ENCODE results near the gene KRT72.

Gene KRT72

DNA sequence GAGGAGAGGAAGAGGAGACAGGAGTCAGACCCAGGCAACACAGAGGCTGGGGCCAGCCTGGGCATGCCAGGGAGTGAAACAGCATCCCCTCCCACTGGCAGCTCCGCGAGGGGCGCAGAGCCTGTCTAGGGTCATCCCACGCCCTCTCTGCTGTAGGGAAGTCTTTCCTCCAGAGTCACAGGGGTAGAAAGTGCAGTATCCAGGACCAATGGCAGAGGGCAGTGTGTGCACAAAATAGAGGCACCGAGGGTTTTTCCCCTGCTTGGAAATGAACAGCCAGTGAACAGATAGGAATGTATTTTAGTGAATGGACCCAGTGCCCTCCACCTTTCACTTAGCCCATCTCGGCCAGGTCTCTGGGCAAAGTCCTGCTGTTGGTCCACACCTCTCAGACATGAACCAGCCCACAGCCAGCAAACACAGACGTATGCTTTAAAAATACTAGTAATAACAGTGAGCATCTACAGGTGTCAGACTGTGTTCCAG is 18.2 kb downstream of the KRT72 start (continued):
- TF ChIP-seq, protein P1, sequence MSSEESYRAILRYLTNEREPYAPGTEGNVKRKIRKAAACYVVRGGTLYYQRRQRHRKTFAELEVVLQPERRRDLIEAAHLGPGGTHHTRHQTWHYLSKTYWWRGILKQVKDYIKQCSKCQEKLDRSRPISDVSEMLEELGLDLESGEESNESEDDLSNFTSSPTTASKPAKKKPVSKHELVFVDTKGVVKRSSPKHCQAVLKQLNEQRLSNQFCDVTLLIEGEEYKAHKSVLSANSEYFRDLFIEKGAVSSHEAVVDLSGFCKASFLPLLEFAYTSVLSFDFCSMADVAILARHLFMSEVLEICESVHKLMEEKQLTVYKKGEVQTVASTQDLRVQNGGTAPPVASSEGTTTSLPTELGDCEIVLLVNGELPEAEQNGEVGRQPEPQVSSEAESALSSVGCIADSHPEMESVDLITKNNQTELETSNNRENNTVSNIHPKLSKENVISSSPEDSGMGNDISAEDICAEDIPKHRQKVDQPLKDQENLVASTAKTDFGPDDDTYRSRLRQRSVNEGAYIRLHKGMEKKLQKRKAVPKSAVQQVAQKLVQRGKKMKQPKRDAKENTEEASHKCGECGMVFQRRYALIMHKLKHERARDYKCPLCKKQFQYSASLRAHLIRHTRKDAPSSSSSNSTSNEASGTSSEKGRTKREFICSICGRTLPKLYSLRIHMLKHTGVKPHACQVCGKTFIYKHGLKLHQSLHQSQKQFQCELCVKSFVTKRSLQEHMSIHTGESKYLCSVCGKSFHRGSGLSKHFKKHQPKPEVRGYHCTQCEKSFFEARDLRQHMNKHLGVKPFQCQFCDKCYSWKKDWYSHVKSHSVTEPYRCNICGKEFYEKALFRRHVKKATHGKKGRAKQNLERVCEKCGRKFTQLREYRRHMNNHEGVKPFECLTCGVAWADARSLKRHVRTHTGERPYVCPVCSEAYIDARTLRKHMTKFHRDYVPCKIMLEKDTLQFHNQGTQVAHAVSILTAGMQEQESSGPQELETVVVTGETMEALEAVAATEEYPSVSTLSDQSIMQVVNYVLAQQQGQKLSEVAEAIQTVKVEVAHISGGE (tag by site-specific recombination; conservative IDR thresholded peaks at IDR 0.05; ENCODE audit: low read depth), result no peak
- TF ChIP-seq IKZF3 (tag by site-specific recombination; IDR thresholded peaks at IDR 0.05), result no peak
- TF ChIP-seq, protein P2, sequence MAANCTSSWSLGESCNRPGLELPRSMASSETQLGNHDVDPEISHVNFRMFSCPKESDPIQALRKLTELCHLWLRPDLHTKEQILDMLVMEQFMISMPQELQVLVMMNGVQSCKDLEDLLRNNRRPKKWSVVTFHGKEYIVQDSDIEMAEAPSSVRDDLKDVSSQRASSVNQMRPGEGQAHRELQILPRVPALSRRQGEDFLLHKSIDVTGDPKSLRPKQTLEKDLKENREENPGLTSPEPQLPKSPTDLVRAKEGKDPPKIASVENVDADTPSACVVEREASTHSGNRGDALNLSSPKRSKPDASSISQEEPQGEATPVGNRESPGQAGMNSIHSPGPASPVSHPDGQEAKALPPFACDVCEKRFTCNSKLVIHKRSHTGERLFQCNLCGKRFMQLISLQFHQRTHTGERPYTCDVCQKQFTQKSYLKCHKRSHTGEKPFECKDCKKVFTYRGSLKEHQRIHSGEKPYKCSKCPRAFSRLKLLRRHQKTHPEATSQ (tag by site-specific recombination; IDR thresholded peaks at IDR 0.05), result no peak
- TF ChIP-seq, protein P3, sequence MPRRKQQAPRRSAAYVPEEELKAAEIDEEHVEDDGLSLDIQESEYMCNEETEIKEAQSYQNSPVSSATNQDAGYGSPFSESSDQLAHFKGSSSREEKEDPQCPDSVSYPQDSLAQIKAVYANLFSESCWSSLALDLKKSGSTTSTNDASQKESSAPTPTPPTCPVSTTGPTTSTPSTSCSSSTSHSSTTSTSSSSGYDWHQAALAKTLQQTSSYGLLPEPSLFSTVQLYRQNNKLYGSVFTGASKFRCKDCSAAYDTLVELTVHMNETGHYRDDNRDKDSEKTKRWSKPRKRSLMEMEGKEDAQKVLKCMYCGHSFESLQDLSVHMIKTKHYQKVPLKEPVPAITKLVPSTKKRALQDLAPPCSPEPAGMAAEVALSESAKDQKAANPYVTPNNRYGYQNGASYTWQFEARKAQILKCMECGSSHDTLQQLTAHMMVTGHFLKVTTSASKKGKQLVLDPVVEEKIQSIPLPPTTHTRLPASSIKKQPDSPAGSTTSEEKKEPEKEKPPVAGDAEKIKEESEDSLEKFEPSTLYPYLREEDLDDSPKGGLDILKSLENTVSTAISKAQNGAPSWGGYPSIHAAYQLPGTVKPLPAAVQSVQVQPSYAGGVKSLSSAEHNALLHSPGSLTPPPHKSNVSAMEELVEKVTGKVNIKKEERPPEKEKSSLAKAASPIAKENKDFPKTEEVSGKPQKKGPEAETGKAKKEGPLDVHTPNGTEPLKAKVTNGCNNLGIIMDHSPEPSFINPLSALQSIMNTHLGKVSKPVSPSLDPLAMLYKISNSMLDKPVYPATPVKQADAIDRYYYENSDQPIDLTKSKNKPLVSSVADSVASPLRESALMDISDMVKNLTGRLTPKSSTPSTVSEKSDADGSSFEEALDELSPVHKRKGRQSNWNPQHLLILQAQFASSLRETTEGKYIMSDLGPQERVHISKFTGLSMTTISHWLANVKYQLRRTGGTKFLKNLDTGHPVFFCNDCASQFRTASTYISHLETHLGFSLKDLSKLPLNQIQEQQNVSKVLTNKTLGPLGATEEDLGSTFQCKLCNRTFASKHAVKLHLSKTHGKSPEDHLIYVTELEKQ (tag by site-specific recombination; IDR thresholded peaks at IDR 0.05; ENCODE audit: borderline replicate concordance), result no peak
- peak; percentile 36; the same call in 1 of the 2 replicates for TF ChIP-seq ZBTB17 (tag by site-specific recombination; IDR thresholded peaks at IDR 0.05)
- no peak for TF ChIP-seq ZNF629 (tag by site-specific recombination; IDR thresholded peaks at IDR 0.05)
- no peak for TF ChIP-seq GLI2 (tag by site-specific recombination; IDR thresholded peaks at IDR 0.05; ENCODE audit: borderline replicate concordance, low read depth)
- no peak for TF ChIP-seq ZNF596 (tag by site-specific recombination; IDR thresholded peaks at IDR 0.05)
- TF ChIP-seq ZNF510 (tag by site-specific recombination; IDR thresholded peaks at IDR 0.05; ENCODE audit: insufficient replicate concordance), result no peak
- TF ChIP-seq ZNF394 (tag by site-specific recombination; IDR thresholded peaks at IDR 0.05; ENCODE audit: borderline replicate concordance), result no peak
- TF ChIP-seq, protein P4, sequence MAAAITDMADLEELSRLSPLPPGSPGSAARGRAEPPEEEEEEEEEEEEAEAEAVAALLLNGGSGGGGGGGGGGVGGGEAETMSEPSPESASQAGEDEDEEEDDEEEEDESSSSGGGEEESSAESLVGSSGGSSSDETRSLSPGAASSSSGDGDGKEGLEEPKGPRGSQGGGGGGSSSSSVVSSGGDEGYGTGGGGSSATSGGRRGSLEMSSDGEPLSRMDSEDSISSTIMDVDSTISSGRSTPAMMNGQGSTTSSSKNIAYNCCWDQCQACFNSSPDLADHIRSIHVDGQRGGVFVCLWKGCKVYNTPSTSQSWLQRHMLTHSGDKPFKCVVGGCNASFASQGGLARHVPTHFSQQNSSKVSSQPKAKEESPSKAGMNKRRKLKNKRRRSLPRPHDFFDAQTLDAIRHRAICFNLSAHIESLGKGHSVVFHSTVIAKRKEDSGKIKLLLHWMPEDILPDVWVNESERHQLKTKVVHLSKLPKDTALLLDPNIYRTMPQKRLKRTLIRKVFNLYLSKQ (tag by site-specific recombination; IDR thresholded peaks at IDR 0.05; ENCODE audit: borderline replicate concordance), result no peak
- no peak for TF ChIP-seq SALL2 (tag by site-specific recombination; IDR thresholded peaks at IDR 0.05; ENCODE audit: borderline replicate concordance)
- no peak for TF ChIP-seq BCL11B (tag by site-specific recombination; IDR thresholded peaks at IDR 0.05; ENCODE audit: low read depth)
- TF ChIP-seq, protein P5, sequence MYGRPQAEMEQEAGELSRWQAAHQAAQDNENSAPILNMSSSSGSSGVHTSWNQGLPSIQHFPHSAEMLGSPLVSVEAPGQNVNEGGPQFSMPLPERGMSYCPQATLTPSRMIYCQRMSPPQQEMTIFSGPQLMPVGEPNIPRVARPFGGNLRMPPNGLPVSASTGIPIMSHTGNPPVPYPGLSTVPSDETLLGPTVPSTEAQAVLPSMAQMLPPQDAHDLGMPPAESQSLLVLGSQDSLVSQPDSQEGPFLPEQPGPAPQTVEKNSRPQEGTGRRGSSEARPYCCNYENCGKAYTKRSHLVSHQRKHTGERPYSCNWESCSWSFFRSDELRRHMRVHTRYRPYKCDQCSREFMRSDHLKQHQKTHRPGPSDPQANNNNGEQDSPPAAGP (tag by site-specific recombination; IDR thresholded peaks at IDR 0.05), result no peak
- no peak for TF ChIP-seq ZNF791 (tag by site-specific recombination; IDR thresholded peaks at IDR 0.05)
- TF ChIP-seq ZFP37 (tag by site-specific recombination; IDR thresholded peaks at IDR 0.05), result no peak
- TF ChIP-seq KLF1 (tag by site-specific recombination; IDR thresholded peaks at IDR 0.05), result no peak
- no peak for TF ChIP-seq TRIM28 (IDR thresholded peaks at IDR 0.05; ENCODE audit: borderline replicate concordance, low read length)
- TF ChIP-seq REPIN1 (tag by site-specific recombination; IDR thresholded peaks at IDR 0.05; ENCODE audit: low read depth), result no peak
- TF ChIP-seq ZNF677 (tag by site-specific recombination; IDR thresholded peaks at IDR 0.05), result no peak
- TF ChIP-seq, protein P6, sequence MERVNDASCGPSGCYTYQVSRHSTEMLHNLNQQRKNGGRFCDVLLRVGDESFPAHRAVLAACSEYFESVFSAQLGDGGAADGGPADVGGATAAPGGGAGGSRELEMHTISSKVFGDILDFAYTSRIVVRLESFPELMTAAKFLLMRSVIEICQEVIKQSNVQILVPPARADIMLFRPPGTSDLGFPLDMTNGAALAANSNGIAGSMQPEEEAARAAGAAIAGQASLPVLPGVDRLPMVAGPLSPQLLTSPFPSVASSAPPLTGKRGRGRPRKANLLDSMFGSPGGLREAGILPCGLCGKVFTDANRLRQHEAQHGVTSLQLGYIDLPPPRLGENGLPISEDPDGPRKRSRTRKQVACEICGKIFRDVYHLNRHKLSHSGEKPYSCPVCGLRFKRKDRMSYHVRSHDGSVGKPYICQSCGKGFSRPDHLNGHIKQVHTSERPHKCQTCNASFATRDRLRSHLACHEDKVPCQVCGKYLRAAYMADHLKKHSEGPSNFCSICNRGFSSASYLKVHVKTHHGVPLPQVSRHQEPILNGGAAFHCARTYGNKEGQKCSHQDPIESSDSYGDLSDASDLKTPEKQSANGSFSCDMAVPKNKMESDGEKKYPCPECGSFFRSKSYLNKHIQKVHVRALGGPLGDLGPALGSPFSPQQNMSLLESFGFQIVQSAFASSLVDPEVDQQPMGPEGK (tag by site-specific recombination; IDR thresholded peaks at IDR 0.05), result no peak
- TF ChIP-seq OSR2 (tag by site-specific recombination; IDR thresholded peaks at IDR 0.05), result no peak
- TF ChIP-seq, protein P7, sequence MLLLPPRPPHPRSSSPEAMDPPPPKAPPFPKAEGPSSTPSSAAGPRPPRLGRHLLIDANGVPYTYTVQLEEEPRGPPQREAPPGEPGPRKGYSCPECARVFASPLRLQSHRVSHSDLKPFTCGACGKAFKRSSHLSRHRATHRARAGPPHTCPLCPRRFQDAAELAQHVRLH (tag by site-specific recombination; IDR thresholded peaks at IDR 0.05), result no peak
- TF ChIP-seq, protein P8, sequence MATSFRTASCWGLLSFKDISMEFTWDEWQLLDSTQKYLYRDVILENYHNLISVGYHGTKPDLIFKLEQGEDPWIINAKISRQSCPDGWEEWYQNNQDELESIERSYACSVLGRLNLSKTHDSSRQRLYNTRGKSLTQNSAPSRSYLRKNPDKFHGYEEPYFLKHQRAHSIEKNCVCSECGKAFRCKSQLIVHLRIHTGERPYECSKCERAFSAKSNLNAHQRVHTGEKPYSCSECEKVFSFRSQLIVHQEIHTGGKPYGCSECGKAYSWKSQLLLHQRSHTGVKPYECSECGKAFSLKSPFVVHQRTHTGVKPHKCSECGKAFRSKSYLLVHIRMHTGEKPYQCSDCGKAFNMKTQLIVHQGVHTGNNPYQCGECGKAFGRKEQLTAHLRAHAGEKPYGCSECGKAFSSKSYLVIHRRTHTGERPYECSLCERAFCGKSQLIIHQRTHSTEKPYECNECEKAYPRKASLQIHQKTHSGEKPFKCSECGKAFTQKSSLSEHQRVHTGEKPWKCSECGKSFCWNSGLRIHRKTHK (tag by site-specific recombination; IDR thresholded peaks at IDR 0.05), result no peak
- TF ChIP-seq HOXD13 (CRISPR knock-in tag; IDR thresholded peaks at IDR 0.05; ENCODE audit: borderline replicate concordance), result no peak

Measured in HEK293 (cell line).